Measurements from ENCODE around the gene FNDC3B.

FNDC3B gene

GRCh38 chr3:172257648-172258400 lies 218.4 kb downstream of the FNDC3B start:
- no peak for TF ChIP-seq CTCF (IDR thresholded peaks at IDR 0.05; ENCODE audit: insufficient read depth, low read depth, low read length, missing control alignments)
- no peak for DNase-seq (ENCODE audit: low read depth)
- H3K4me3 ChIP-seq (ENCODE audit: low read depth, low read length), result no peak overlapping the region

DNA sequence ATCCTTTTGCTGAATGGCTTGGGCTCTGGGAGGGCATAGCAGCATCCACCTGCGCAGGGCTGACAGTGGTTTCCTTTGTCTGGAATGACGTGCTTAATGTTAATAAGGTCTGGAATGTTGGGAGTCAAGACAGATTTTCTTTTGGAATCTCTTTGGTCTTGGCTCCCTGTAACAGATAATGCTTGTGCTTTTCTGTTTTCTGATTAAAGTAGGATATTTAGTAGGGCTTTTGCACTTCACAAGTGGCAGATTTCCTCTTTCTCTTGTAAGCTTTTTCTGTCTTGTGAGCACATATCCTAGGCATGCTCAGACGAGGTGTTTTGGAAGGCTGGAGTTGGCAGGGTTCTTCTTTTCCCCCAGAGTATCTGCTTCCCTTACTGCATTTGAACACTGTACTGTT lies 219.2 kb downstream of the FNDC3B start:
- DNase-seq (ENCODE audit: low read depth), result no peak
- no peak overlapping the region for H3K4me3 ChIP-seq (ENCODE audit: low read depth, low read length)
- TF ChIP-seq CTCF (IDR thresholded peaks at IDR 0.05; ENCODE audit: insufficient read depth, low read depth, low read length, missing control alignments), result no peak

- DNase-seq (ENCODE audit: low read depth), result no peak
- H3K4me3 ChIP-seq (ENCODE audit: low read depth, low read length), result no peak overlapping the region
- TF ChIP-seq CTCF (IDR thresholded peaks at IDR 0.05; ENCODE audit: insufficient read depth, low read depth, low read length, missing control alignments), result no peak
Observed at GRCh38 chr3:172259111-172259541, 219.7 kb downstream of the FNDC3B start.

DNA sequence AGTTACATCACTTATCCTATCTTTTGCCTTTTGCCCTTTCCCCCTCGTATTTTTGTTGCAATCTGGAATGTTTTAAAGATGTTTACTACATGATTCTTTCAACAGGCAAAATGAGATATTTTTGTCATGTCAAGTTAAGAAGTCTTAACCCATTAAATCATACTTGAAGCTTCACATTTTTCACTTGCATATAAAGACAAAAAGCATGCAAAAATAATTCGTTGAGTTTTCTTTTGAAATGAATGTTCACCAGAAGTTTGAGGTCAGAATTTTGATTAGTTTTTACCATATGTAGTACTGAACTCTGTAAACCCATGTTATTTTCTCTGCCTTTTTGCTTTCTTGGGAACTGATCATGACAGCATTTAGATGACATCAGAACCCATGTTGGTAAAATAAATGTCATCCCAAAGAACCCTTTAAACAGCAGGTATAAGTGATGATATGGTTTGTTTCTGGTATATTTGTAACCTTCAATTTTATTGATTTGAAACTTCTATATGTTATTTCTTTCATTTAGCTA lies 220.4 kb downstream of the FNDC3B start:
- no peak for DNase-seq (ENCODE audit: low read depth)
- H3K4me3 ChIP-seq (ENCODE audit: low read depth, low read length), result no peak overlapping the region
- no peak for TF ChIP-seq CTCF (IDR thresholded peaks at IDR 0.05; ENCODE audit: insufficient read depth, low read depth, low read length, missing control alignments)

GRCh38 chr3:172260381-172260780 lies 221.0 kb downstream of the FNDC3B start:
- no peak for TF ChIP-seq CTCF (IDR thresholded peaks at IDR 0.05; ENCODE audit: insufficient read depth, low read depth, low read length, missing control alignments)
- H3K4me3 ChIP-seq (ENCODE audit: low read depth, low read length), result no peak overlapping the region
- no peak for DNase-seq (ENCODE audit: low read depth)

GRCh38 chr3:172261054-172261453 lies 221.7 kb downstream of the FNDC3B start:
- no peak overlapping the region for H3K4me3 ChIP-seq (ENCODE audit: low read depth, low read length)
- TF ChIP-seq CTCF (IDR thresholded peaks at IDR 0.05; ENCODE audit: insufficient read depth, low read depth, low read length, missing control alignments), result no peak
- no peak for DNase-seq (ENCODE audit: low read depth)
